NK-92 (cell line): Measurements from ENCODE around the gene TRIM65.

Experiments used
- DNase-seq: peaks from one replicate; lab custom pipeline; 2025; ENCODE audit not compliant: unreplicated experiment; lab: John Stamatoyannopoulos, UW

Gene TRIM65

DNA sequence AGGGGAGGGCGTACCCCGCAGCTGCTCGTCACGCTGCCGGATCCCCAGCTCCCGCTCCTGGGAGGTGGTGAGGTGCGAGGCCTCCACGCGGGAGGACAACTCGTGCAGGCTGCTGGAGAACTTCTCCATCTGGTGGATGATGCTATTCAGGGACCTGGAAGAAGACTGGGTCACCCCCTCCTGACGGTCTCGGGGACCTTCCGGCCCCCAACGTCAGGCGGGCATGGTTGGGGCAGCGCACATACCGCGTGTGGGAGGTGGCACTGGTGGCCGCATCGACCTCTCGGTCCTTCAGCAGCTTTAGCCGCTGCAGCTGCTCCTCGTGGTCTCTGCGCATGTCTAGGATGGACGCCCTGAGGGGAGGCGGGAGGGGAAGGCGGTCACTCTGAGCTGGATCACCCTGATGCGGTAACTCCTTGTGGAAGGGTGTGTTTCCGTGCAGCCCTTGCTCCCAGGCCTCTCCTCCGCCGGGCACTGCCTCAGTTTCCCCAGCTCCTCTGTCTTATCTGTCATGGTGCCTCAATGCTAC, 21.2 kb upstream of the TRIM65 start:
- DNase-seq = no peak

DNA sequence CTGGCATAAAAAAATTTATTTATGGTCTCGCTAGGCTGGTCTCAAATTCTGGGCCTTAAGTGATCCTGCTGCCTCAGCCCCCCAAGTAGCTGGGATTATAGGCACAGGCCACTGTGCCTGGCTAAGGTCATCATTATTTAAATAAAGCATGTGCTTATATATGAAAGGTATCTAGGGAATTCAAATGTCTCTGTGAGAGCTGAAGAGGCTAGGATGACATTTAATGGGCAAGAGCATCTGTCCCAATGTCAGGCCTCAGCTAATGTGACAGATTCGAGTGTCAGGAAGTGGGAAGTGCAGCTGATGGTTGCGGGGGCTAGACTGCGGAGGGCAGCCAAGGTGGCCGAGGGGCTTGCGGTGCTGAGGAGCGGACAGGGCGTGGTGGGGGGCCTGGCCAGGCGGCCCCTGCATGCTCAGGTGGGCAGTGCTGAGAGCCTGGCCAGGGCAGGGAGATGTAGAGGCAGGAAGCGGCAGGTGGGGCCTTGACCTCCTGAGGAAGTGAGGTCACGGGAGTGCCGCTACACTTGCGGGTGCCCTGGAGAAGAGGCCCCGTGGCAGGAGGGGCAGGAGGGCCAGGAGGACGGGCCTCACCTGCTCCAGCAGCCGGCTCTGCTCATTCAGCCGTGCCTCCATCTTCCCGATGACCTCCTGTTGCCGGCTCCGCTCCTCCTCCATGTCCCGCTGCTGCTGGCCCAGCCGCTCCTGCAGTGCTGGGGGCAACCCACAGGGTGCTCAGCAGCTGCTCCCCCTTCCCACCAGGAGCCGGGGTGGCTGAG, 20.6 kb upstream of the TRIM65 start:
- DNase-seq = no peak

DNA sequence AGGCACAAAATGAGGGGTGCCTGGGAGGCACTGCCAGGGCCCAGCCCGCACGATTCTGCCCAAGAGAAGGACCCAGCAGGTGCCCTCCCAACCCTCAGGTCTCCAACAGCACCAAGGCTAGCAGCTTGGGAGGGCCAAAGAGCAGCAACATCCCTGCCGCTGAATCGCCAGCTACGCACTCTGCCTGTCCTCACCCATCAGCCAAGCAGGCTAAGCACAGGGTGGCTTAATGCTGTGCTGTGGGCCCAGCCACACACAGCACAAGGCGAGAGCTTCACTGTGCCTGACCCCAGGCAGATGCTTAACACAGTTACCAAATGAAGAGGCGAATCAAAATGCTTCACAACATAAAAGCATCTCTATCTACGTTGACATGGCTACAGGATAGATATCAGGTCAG, 18.5 kb upstream of the TRIM65 start:
- DNase-seq = no peak

DNA sequence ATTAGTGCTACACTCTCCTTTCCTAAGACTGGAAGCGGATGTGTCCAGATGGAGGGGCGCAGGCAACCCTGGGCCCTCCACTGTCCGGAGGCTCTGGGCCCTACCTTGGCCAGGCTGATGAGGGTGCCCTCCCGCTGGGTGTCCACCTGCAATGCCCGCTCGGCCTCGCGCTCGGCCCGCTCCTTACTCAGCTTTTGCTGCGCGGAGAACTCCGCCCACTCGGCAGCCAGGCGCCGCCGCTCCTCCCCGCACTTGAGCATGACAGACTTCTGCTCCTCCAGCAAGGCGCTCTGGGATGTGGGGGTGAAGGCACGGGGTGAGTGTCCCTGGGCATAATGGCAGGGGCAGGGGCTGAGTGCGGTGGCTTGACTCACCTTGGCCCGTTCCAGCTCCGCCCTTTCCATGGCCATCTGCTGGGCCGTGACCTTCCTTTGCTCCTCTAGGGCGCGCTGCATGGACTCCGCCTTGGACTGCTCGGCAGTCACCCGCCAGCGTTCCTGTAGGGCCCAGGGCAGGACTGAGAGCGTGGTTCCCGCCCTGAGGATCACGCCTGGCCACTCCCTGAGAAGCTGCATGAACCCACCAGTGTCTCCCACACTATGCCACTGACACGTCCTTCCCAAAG, 18.0 kb upstream of the TRIM65 start:
- no peak for DNase-seq

DNA sequence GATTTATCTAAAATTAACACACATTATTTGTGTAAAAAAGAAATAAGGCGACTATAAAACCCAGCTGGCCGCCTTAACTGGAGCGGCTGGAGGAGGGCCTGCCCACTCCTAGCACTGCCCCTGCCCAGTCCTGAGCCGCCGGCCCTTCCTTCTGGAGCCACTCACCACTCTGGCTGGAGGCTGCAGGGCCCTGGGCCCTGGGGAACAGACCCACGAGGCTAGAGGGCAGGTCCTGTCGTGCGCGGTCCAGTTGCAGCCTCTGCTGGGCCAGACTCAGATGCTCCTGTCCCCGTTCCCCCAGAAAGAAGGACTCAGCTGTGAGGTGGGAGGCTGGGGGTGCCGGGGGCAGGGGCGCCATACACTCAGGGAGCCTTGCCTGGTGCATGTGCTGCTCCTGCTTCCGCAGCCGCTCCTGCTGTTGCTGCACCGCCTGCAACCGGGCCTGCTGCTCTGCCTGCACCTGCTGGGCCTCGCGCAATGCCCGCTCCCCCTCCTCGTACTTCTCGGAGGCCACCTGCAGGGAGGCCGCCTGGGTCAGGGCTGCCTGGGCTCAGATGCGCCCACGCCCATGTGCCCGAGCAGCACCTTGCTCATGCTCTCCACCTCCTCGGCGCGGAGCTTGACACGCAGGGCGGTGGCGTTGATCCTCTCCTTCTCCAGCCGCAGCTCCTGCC, 16.9 kb upstream of the TRIM65 start:
- DNase-seq = no peak

DNA sequence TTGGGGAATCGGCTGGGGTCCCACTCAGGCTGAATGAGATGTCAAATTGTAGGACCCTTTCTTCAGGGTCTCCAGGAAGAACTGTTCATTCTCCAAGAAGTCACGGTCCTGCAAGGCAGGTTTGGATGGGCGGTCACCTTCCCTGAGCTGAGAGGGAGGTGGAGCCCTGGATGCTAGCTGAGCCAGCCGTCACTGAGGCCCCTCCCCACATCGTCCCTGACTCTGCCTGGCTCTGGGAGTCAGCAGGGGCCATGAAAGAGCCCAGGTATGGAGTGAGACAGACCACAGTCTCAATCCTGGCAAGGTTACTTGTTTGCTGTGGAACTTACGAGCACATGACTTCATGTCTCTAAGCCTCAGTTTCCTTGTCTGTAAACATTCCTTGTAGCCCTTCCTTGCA, 13.9 kb upstream of the TRIM65 start:
- DNase-seq = no peak

DNA sequence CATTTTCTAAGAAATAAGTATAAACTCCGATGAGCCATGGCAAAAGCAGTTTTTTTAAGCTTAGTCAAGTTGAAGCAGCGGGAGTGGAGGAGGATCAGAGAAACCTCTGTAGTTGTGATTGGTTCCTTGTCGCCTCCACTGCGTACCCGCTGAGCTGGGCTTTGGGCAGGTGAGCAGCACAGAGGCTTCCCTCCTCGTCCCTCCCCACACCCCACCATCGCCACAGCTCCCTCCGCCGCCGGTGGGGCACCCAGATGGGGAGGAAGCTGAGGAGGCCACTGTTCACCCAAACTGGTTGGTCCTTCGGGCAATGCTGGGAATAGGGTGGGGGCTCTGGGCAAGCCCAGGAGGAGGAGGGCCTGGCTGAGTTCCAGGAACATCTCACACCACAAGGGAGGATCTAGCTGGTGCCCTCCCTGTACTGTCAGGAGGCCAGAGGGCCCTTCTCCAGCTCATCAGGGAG, 13.1 kb upstream of the TRIM65 start:
- DNase-seq = no peak

DNA sequence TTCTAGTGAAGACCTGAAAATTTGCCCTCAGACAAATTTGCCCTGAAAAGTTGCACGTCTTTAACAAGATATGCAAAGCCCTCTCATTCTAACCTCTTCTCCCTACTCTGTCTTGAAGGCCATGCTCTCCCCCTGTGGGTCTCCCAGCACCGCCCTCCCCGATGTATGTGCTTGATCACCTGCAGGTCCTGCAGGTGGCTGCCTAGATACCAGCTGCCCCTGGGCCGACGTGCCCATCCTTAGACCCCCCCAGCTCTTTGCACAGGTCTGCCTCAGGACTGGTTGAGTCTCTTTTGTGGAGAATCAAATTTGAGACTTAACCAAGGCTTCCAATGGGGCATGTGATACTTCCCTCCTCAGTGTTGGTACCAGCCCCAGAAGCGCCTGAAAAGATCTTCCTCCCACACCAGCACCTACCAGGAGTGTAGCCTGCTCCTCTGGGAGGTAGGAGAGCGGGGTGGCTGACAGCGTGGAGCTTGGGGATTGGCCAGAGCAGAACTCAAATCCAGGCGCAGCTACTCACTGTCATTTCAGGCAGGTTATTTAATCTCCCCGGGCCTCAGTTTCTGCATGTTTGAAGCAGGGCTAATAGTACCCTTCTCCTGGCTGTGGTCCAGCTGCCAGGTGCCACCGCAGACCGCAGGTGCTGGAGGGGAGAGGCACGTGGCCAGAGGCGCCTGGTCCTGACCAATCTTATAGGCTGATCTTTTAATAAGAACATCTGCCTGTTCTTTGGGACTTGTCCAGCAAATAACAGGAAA, 12.5 kb upstream of the TRIM65 start:
- DNase-seq = no peak

DNA sequence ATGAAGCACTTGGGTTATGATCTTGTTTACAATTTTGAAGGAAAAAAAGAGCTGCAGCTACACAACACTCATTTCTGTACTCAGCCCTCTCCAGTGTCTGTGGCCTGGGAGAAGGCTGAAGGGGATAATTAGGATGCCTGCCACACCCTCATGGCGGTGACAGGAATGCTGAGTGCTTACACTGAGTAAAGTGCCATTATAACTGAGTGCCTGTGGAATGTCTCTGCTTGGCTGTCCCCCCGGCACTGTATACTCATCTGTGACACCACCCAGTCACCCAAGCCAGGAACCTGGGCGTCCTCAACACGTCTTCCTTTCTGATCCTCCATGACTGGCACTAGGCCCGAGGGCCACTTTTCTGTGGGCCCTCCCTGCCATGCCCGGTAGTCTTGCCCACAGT, 11.4 kb upstream of the TRIM65 start:
- no peak for DNase-seq

DNA sequence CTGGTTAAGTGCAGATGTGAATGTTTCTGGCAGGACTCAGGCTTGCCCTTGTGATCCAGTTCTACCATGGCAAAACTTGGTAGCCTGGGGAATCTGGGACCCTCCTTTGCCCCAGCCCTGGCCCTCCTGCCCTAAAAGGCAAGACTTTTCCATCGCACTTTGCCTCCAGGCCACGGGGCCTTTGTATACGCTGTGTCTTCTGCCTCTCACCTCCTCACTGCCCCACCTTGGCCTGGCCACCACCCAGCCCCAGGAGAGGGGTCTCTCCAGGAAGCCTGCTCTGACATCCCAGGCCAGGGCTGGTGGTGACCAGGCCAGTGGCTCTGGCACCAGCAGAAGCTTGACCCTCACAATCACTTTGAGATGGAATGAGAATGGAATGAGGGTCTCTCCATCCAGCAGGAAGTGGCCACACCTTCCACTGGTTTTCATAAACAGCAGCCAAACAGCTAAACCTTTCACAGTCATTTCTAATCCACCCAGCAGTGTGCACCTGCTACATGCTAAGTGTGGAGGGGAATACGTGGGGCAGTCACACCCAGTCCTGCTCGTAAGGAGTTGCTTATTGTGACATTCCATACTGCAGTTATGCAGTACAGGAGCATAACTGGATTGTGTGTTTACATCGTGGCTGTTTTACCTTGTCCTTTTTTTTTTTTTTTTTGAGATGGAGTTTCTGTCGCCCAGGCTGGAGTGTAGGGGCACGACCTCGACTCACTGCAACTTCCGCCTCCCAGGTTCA, 9.6 kb upstream of the TRIM65 start:
- no peak for DNase-seq

DNA sequence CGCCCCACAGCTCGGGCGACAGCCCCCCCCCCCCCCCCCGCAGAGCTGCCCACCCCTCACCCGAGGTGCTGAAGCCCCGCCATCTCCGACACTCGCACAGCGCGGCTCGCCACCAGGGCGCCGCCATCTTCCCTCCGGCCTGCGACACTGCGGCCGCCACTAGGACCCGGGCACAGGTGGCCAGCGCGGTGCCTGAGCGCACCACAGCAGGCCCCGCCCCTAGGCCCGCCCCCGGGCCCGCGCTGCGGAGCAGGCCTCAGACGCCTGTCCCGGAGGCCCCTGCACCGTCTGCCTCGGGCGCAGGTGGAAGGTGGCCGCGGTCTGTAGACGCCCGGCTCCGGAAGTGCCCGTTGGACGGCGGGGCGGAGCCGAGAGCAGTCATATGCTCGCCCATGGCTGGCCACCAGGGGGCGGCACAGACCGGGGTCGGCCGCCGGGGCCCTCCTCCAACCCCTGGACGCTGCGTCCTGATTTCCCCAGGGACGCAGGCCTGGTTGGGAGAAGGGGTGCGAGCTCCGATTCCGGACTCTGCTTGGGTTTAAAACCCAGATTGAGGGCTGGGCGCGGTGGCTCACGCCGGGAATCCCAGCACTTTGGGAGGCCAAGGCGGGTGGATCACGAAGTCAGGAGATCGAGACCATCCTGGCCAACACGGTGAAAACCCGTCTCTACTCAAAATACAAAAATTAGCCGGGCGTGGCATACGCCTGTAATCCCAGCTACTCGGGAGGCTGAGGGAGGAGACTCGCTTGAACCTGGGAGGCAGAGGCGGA, 8.2 kb upstream of the TRIM65 start, which contains the start of gene MRPL38:
Gene MRPL38, minus strand, starts transcription at position 136 of the 773 bp plus-strand sequence. Its CDS starts 9 bp downstream, at position 127.
- peak; percentile 40 for DNase-seq

DNA sequence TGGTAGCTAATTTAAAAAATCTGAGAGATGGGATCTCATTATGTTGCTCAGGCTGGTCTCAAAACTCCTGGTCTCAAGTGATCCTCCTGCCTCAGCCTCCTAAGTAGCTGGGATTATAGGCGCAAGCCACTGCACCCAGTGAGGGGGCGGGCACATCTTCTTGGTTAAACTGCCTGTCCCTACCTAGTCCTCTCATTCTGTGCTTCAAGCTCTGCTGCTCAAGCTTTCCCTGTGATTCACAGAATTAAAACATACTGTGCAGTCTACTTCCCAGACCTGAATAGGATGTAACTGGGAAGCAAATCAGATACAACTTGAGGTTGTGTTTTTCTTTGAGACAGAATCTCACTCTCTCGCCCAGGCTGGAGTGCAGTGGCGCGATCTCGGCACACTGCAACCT, 5.7 kb upstream of the TRIM65 start:
- DNase-seq = no peak

DNA sequence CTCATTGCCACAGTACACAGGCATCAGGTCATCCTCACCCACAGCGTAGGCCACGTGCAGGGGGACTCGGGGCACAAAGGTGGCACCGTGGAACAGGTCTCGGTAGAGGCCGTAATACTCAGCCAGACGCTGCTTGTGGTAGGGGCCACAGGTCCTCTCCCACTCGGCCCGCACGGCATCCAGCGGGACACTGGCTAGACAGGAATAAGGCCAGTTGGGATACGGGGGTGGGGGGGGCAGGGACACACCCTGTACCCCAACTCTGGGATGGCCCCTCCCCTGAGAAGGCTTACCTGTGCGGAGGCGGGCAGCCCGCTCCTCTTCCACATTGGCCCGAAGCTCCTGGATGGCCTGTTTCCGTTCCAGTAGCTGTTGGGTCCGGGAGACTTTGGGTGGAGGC, 5.0 kb upstream of the TRIM65 start:
- no peak for DNase-seq

DNA sequence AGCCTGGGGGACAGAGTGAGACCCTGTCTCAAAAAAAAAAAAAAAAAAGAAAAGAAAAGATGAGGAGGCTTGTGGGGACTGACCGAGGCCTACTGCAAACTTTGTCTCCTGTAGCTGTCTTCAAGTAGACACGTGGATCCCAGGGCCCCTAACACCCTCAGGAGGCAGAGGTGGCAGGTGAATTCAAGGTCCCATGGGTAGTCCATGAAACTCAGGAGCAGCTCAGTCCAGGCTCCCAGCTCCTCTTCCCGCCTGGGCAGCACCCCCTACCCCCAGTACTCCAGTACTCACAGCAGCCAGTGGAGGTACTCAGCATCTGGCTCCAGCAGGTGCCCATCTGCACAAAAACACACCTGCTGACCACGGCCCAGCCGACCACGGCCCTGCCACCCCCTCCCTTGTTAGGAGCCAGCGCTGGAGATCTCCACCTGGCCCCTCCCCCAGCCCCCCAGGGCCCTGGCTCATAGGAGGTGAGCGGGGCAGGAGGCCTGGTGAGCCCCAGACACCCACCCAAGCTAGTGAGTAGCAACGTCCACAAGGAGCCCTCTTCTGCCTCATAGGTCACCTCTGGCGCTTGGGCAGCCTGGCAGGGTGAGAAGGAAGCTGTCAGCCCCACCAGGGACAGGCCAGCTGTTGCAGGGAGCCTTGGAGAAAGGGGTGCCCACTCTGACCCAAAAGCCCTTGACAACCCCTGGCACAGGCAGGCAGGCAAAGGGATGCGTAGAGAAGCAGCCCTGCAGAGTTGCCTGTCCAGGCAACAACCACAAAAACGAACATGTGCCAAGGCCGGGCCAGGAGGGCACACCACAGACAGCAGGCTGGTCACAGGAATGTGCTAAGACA, 4.2 kb upstream of the TRIM65 start:
- no peak for DNase-seq

DNA sequence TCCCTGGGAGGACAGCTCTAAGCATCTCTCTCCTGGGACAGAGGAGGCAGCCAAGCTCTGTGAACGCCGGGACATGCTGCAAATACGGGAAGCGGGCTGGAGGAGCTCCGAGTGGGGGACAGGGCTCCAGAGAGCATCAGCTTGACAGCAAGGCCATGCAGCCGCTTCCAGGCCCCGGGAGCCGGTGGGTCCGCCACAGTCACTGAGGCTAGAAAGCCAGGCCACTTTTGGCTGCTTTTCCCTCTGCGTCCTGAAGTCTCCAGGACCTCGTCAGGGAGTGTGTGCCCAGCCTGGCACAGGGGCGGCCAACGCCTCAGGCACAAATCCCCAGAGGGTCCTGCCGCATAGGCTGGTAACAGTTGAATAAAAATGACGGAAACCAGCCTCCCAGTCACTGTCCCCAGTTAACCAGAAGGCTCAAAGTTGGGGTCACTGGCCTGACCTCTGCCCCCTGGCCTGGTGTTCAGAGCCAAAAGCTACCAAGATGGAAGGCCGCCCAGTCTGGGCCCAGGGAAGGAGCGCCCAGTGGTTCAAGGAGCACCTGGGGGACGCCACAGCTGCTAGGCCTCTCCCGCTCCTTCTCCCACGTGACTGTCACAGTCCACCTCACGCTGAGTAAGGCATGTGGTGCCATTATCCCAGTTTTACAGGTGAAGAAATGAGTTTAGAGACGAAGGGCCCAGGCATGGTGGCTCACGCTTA, 3.2 kb upstream of the TRIM65 start:
- no peak for DNase-seq

DNA sequence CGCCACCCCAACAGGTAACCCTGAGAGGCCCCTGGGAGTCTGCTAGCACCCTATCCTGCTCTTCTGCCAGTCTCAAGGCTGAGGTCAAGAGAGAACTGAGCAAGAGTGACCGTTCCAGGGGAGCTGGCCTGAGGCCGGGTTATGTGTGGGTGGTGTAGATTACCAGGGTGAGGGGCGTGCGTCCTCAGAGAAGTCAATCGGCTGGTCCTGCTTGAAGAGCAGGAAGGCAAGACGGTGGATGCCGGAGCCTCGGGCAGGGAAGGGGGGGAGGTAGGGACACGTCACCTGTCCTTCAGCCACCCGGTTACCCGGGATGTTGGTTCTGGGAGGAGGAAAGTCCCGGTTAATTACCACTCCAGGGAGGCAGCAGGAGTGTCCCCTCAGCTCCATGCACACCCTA, 2.6 kb upstream of the TRIM65 start:
- DNase-seq = no peak

DNA sequence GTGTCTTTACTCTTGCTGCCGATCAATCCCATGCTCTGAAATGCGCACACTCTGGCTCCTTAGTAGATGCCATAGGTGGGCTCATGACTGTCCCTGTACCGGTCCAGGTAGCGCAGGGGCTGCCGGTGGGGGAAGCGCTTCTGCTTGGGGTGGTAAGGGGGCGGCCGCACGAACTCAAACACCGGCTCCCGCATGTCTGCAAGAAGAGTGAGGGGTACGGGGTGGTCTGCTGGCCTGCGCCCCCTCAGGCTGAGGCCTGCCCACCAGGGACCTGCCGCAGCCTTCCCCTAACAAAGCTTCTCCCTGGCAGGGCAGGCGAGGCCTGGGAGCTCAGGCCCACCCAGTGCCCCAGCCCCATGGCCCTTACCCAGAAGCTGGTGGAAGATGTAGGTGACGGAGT, 2.0 kb upstream of the TRIM65 start:
- DNase-seq = no peak

DNA sequence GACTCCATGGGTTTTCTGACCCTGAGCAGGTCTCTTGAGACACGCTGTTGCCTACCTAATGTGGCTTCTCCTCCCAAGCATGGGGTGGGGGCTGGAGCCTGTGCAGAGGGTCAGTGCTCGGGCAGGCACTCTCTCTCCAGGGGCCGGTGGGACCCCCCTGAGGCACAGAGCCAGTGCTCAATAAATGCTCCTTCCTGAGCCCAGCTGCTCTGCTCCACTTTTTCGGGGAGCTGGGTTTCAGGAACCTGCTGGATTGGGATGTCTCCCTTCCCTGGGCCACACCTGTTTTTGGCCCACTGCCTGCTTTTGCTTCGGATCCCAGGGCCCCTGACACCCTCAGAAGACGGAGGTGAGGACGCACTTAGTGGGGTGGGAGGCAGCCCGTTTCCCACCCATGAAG, 1.3 kb upstream of the TRIM65 start:
- no peak for DNase-seq
